Naive thymus-derived CD4-positive, alpha-beta T cell (primary cell): ENCODE results near the gene ERN2. TPM values are rescaled to one million over a fixed set of nuclear protein-coding genes. Genes with fewer than 3 reads are reported as not detected.
A peak's percentile ranks its signal among the peaks of the same experiment; 100 is the strongest.

Experiments
- ATAC-seq: fragments of 150-1000 bp; cut with Tn5 transposase; 2 replicates; pipeline ENCODE4 v1.10.0; 2021; ENCODE audit warnings: mild to moderate bottlenecking, moderate library complexity
- CTCF ChIA-PET: fragments of 350-600 bp; sonication (Branson Sonifier 250); formaldehyde crosslinking; loops from one replicate; lab custom pipeline; 2021; ENCODE audit warnings: antibody characterized with exemption; lab: Charles Lee
- POLR2A ChIA-PET: fragments of 350-600 bp; sonication (Branson Sonifier 250); formaldehyde crosslinking; loops from one replicate; lab custom pipeline; 2021; ENCODE audit warnings: antibody characterized with exemption, inconsistent platforms; lab: Charles Lee
- DNase-seq, 9 donors: peaks; one replicate each; pipeline versions ENCODE4 v3.0.0 to v3.0.0-alpha.2; 2020 to 2022; ENCODE audit warnings: mixed read lengths in 1 of 9
- H3K27ac ChIP-seq: one replicate; pipeline ENCODE4 v1.7.0; 2013; ENCODE audit warnings: mild to moderate bottlenecking, low read depth, low read length, moderate library complexity
- H3K27me3 ChIP-seq, 2 donors: one replicate each; pipeline ENCODE4 v1.7.0; 2013; ENCODE audit warnings: low read length in 2 of 2, mild to moderate bottlenecking in 2 of 2, moderate library complexity in 2 of 2; ENCODE audit not compliant: control insufficient read depth in 2 of 2, insufficient read depth in 2 of 2
- H3K36me3 ChIP-seq, 3 experiments: 1 replicate in 2 of 3; 2 replicates in 1 of 3; pipeline ENCODE4 v1.7.0; 2013; ENCODE audit warnings: low read length in 3 of 3, mild to moderate bottlenecking in 3 of 3, moderate library complexity in 1 of 3; ENCODE audit not compliant: insufficient read depth in 3 of 3, control insufficient read depth in 2 of 3
- H3K4me1 ChIP-seq, 2 donors: one replicate each; pipeline ENCODE4 v1.7.0; 2013; ENCODE audit warnings: low read length in 2 of 2, mild to moderate bottlenecking in 2 of 2, moderate library complexity in 1 of 2; ENCODE audit not compliant: control insufficient read depth in 2 of 2, insufficient read depth in 2 of 2
- H3K4me3 ChIP-seq: 2 replicates; pipeline ENCODE4 v1.7.0; 2013; ENCODE audit warnings: mild to moderate bottlenecking, low read length
- H3K9me3 ChIP-seq, 3 experiments: 1 replicate in 2 of 3; 2 replicates in 1 of 3; pipeline ENCODE4 v1.7.0; 2013; ENCODE audit warnings: low read length in 3 of 3; ENCODE audit not compliant: control insufficient read depth in 2 of 3
- H3K27ac Mint-ChIP-seq, 9 donors: one replicate each; pipeline ENCODE4 v1.8.0; 2020 to 2022; ENCODE audit warnings: mixed read lengths in 9 of 9, mild to moderate bottlenecking in 8 of 9, moderate library complexity in 5 of 9, inconsistent platforms in 2 of 9
- H3K27me3 Mint-ChIP-seq, 5 donors: one replicate each; pipeline ENCODE4 v1.8.0; 2021 to 2022; ENCODE audit warnings: mixed read lengths in 5 of 5, mild to moderate bottlenecking in 1 of 5
- H3K36me3 Mint-ChIP-seq, 5 donors: one replicate each; pipeline ENCODE4 v1.8.0; 2020 to 2022; ENCODE audit warnings: mixed read lengths in 5 of 5, mild to moderate bottlenecking in 3 of 5, inconsistent platforms in 1 of 5
- H3K4me1 Mint-ChIP-seq, 7 donors: one replicate each; pipeline ENCODE4 v1.8.0; 2020 to 2022; ENCODE audit warnings: mixed read lengths in 7 of 7, mild to moderate bottlenecking in 3 of 7, inconsistent platforms in 1 of 7
- H3K4me3 Mint-ChIP-seq, 10 donors: one replicate each; pipeline ENCODE4 v1.8.0; 2020 to 2022; ENCODE audit warnings: mild to moderate bottlenecking in 10 of 10, mixed read lengths in 10 of 10, moderate library complexity in 6 of 10, inconsistent platforms in 2 of 10
- H3K9me3 Mint-ChIP-seq, 11 donors: one replicate each; pipeline ENCODE4 v1.8.0; 2020 to 2022; ENCODE audit warnings: mixed read lengths in 11 of 11, mild to moderate bottlenecking in 4 of 11, inconsistent platforms in 1 of 11, moderate library complexity in 1 of 11
- intact Hi-C, 2 donors: fragments of 100-400 bp; cut with micrococcal nuclease; formaldehyde crosslinking; loops; one replicate each; pipeline ENCODE4 v1.15.1; 2023
- polyA plus RNA-seq, 2 donors: library from polyadenylated mRNA; unstranded; fragments of 300-500 nt; fragmentation: Illumina TruSeq; gene quantifications; one replicate each; pipeline ENCODE4 v1.2.3, GENCODE V29; 2021
- total RNA-seq, 6 experiments: library from RNA in 5 of 6; stranded (reverse) in 5 of 6; gene quantifications; 1 replicate in 5 of 6; 2 replicates in 1 of 6; pipeline ENCODE4 v1.2.3 and lab custom pipeline; 2021 to 2026

Gene ERN2
- total and polyA plus RNA-seq, 7 experiments from 2014 or later = not detected

DNA sequence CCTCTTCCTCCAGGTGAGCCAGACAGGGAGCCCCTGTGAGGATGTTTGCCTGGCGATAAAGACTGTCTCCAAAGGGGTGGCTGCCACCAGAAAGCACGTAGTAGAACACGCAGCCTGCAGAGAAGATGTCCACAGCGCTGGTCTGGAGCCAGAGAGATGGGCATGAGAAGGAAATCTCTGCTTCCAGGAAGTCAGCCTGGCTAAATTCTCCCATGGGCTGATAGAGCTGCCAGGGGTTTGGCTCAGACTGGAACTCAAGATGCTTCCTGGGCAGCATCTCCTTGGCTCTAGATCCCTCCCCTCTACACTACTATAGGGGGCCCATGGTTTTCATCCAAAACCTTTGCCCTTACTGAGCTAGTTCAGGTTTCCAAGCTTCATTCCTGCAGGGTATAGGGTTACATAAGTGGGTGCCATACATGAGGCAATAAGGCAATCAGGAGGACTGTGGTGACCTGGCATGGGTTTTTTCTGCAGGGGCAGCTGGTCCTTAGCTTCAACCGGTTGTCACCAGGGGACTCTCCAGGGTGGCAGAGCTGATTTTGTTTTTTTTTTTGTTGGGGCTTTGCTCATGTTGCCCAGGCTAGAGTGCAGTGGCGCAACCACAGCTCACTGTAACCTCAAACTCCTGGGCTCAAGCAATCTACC, 20.7 kb downstream of the ERN2 start:
- ChIA-PET POLR2A (no interaction called here), CTCF (interaction anchor here (0.6 kb wide), 1 partner anchor 46 kb away, joined by 5 read pairs; no protein-coding TSS in a partner anchor)
- H3K36me3 ChIP-seq = peaks cover 0 to 34% (median 0%) of the 10 kb centered on the region in 3 experiments

DNA sequence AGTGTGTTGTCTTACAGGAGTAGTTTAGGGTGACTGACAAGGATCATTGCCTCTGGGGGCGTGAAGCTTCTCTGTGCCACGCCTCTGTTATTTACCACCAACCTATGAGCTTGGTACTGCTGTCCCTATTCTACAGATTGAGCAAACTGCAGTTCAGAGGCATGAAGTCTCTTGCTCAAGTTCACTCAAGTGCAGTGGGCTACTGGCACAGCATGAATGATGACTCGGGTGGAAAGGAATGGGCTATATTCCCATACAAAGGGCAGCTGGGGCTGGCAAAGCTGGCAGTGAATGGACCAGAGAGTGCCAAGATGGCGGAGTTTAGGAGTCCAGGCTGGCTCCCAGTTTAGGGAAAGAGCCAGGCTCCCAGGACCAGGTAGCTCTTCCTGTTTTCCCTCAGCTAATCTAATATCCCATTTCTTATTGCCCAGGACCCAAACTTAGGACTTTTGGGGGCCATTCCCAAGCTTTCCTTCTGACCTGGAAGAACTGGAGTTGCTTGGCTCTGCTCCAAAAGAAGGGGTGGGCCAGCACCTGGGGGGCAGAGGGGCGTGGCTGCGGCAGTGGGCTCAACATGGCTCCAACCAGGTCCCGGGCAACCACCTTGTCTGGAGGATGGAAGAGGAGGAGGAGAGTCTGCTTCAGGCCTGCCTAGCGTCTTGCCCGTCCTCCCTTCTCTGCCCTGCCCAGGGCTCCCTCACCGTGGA, 21.4 kb downstream of the ERN2 start:
- Histone ChIP-seq H3K9me3 (no peaks in the 10 kb centered on the region), H3K4me3 (no peak overlapping the region), H3K27me3 (no peaks in the 10 kb centered on the region), H3K36me3 (peaks cover 0 to 41% (median 0%) of the 10 kb centered on the region in 3 experiments), H3K4me1 (no peaks in the 10 kb centered on the region), H3K27ac (no peak overlapping the region)
- intact Hi-C loops = no loop called here
- ChIA-PET CTCF (no interaction called here), POLR2A (no interaction called here)
- Mint-ChIP-seq H3K4me3 (no peak overlapping the region), H3K27me3 (no peaks in the 10 kb centered on the region), H3K4me1 (peaks cover 0 to 9% (median 0%) of the 10 kb centered on the region in 7 donors), H3K9me3 (no peaks in the 10 kb centered on the region), H3K36me3 (peaks cover 9 to 35% (median 17%) of the 10 kb centered on the region in 5 donors), H3K27ac (no peak overlapping the region)
- ATAC-seq = no peak
- DNase-seq = no peak

More for the DNA sequence above, 20.7 kb downstream of the ERN2 start:
- peaks cover 9 to 32% (median 17%) of the 10 kb centered on the region in 5 donors for H3K36me3 Mint-ChIP-seq
- H3K4me1 ChIP-seq = no peaks in the 10 kb centered on the region
- ATAC-seq (no peak), DNase-seq (no peak)
- H3K4me1 Mint-ChIP-seq = peaks cover 0 to 9% (median 0%) of the 10 kb centered on the region in 7 donors
- H3K9me3 ChIP-seq = no peaks in the 10 kb centered on the region
- intact Hi-C loops = no loop called here
- H3K4me3 Mint-ChIP-seq = no peak overlapping the region
- no peaks in the 10 kb centered on the region for H3K27me3 ChIP-seq
- H3K27ac ChIP-seq = no peak overlapping the region
- H3K27ac Mint-ChIP-seq = no peak overlapping the region
- H3K4me3 ChIP-seq = no peak overlapping the region
- no peaks in the 10 kb centered on the region for H3K27me3 Mint-ChIP-seq
- H3K9me3 Mint-ChIP-seq = no peaks in the 10 kb centered on the region

DNA sequence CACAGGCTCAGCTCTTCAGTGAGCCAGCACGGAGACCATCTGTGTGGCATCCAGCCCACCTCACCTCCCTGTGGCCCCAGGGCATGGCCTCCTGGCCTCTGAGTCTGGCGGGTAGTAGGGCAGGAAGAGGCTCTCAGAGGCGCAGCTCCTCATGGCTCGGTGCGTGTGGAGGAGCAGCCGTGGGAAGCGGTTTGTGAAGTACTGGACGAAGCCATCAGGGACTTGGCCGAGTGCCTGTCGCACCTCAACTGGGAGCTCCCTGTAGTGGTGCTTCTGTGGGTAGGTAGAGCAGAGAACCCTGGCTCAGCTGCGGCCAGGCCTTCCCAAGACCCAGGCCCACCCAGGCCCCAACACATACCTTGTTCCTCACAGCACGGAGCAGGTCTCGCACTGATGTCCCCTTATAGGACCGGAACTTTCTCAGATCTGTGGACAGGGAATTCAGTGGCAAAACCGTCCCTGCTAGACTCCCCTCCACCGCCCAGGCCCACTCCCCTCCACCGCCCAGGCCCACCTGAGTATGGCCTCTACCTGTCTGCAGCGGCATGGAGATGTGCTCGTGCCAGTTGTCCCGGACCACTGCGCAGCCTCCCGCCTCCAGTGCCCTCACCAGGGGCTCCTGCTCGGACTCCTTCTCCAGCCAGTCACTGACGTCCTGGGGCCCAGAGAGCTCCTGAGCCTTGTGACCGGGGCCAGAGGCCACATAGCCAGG, 22.1 kb downstream of the ERN2 start:
- POLR2A ChIA-PET = no interaction called here
- peaks cover 0 to 43% (median 0%) of the 10 kb centered on the region in 3 experiments for H3K36me3 ChIP-seq
- ATAC-seq (no peak), DNase-seq (no peak)
- no peak overlapping the region for H3K27ac Mint-ChIP-seq
- H3K4me3 ChIP-seq = no peak overlapping the region
- peaks cover 9 to 35% (median 17%) of the 10 kb centered on the region in 5 donors for H3K36me3 Mint-ChIP-seq
- no peak overlapping the region for H3K4me3 Mint-ChIP-seq
- no peaks in the 10 kb centered on the region for H3K4me1 ChIP-seq
- H3K27me3 Mint-ChIP-seq = no peaks in the 10 kb centered on the region
- H3K27ac ChIP-seq = no peak overlapping the region
- intact Hi-C loops = no loop called here
- no peaks in the 10 kb centered on the region for H3K9me3 Mint-ChIP-seq
- peaks cover 0 to 9% (median 0%) of the 10 kb centered on the region in 7 donors for H3K4me1 Mint-ChIP-seq
- CTCF ChIA-PET = no interaction called here
- H3K9me3 ChIP-seq = no peaks in the 10 kb centered on the region
- no peaks in the 10 kb centered on the region for H3K27me3 ChIP-seq

DNA sequence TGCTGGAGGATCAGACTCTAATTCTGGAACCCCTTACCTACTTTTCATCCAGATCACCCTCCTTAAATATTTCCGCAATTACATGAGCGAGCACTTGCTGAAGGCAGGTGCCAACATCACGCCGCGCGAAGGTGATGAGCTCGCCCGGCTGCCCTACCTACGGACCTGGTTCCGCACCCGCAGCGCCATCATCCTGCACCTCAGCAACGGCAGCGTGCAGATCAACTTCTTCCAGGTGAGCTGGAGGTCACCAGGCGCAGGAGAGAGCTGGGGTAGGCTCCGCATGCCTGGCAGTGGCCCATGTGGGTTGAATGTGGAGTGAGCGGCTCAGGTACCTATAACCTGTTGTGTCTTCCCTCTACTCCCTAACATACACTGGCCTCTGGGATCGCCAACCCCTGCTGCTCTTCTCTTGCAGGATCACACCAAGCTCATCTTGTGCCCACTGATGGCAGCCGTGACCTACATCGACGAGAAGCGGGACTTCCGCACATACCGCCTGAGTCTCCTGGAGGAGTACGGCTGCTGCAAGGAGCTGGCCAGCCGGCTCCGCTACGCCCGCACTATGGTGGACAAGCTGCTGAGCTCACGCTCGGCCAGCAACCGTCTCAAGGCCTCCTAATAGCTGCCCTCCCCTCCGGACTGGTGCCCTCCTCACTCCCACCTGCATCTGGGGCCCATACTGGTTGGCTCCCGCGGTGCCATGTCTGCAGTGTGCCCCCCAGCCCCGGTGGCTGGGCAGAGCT, 23.4 kb downstream of the ERN2 start:
- Histone ChIP-seq H3K4me1 (no peaks in the 10 kb centered on the region), H3K4me3 (no peak overlapping the region), H3K27ac (no peak overlapping the region), H3K36me3 (peaks cover 0 to 43% (median 0%) of the 10 kb centered on the region in 3 experiments), H3K9me3 (no peaks in the 10 kb centered on the region), H3K27me3 (no peaks in the 10 kb centered on the region)
- Mint-ChIP-seq H3K27ac (no peak overlapping the region), H3K4me3 (no peak overlapping the region), H3K27me3 (no peaks in the 10 kb centered on the region), H3K36me3 (peaks cover 9 to 38% (median 17%) of the 10 kb centered on the region in 5 donors), H3K4me1 (peaks cover 0 to 7% (median 0%) of the 10 kb centered on the region in 7 donors), H3K9me3 (no peaks in the 10 kb centered on the region)
- ChIA-PET POLR2A (no interaction called here), CTCF (no interaction called here)
- ATAC-seq (no peak), DNase-seq (no peak)
- intact Hi-C loops = no loop called here

DNA sequence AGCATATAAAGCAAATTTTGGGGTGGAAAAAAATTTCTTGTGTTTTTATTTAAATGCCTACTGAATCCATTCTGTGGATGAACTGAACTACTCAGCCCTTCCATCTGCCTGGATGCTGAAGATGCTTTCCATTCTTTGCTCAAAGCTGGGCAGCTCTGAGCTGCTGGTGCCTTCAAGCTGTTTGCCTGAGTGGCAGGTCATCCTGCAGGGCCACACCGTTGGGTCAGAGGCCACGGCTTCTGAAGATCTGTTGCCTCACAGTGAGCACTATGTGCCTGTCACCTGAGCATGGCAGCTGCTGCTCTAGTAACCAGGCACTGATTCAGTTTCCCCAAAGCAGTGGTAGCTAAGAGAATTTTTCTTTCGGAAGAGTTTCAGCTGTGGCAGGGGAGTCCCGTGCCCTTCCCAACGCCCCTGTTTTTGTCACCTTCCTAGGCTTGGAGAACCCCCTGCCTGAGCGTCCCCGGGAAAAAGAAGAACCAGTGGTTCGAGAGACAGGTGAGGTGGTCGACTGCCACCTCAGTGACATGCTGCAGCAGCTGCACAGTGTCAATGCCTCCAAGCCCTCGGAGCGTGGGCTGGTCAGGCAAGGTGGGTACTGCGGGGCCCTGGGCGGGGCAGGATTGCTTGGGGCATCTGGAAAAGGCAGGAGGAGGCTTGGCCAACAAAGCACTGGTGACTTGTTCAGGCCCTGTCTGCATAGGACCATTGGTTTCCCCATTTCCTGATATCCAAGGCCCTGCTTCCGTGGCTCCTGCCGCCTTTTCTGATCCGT, 25.8 kb downstream of the ERN2 start:
- DNase-seq (no peak), ATAC-seq (no peak)
- intact Hi-C loops = no loop called here
- CTCF ChIA-PET = no interaction called here
- no peak overlapping the region for H3K4me3 ChIP-seq
- H3K36me3 ChIP-seq = peaks cover 0 to 55% (median 0%) of the 10 kb centered on the region in 3 experiments
- H3K27ac ChIP-seq = no peak overlapping the region
- H3K4me3 Mint-ChIP-seq = no peak overlapping the region
- H3K9me3 Mint-ChIP-seq = no peaks in the 10 kb centered on the region
- H3K4me1 Mint-ChIP-seq = peaks cover 0 to 8% (median 0%) of the 10 kb centered on the region in 7 donors
- H3K27ac Mint-ChIP-seq = peak overlapping the region in 1 of 9 donors; percentile 19
- peaks cover 10 to 45% (median 18%) of the 10 kb centered on the region in 5 donors for H3K36me3 Mint-ChIP-seq
- no peaks in the 10 kb centered on the region for H3K4me1 ChIP-seq
- H3K9me3 ChIP-seq = no peaks in the 10 kb centered on the region
- POLR2A ChIA-PET = no interaction called here
- H3K27me3 ChIP-seq = no peaks in the 10 kb centered on the region
- no peaks in the 10 kb centered on the region for H3K27me3 Mint-ChIP-seq

DNA sequence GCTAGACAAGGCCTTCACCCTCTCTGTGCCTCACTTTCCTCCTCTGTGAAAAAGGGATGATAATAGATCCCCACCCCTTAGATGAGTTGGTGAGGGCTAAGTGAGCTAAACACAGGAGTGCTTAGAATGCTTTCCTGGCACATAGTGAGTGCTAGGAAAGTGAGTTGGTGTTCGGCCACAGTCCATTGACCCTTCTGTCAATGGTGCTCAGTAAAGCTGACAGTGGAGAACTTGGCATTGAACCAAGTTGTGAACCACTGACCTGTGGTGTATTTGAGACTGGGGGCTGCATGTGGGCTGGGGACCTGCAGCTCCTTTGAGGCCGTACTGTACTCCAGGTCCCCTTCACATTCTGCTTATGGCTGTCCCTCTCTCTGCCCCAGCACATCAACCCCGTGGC, 29.5 kb downstream of the ERN2 start:
- H3K27me3 ChIP-seq = no peaks in the 10 kb centered on the region
- CTCF ChIA-PET = no interaction called here
- no peak overlapping the region for H3K4me3 ChIP-seq
- H3K4me3 Mint-ChIP-seq = no peak overlapping the region
- no peak overlapping the region for H3K27ac ChIP-seq
- H3K27me3 Mint-ChIP-seq = peaks cover 0 to 9% (median 0%) of the 10 kb centered on the region in 5 donors
- peaks cover 6 to 10% of the 10 kb centered on the region in 2 donors for H3K4me1 ChIP-seq
- POLR2A ChIA-PET = no interaction called here
- no peaks in the 10 kb centered on the region for H3K9me3 ChIP-seq
- peaks cover 0 to 37% (median 0%) of the 10 kb centered on the region in 3 experiments for H3K36me3 ChIP-seq
- no peaks in the 10 kb centered on the region for H3K9me3 Mint-ChIP-seq
- intact Hi-C loops = no loop called here
- DNase-seq (no peak), ATAC-seq (no peak)
- peak overlapping the region in 1 of 9 donors; percentile 62 for H3K27ac Mint-ChIP-seq
- H3K4me1 Mint-ChIP-seq = peaks cover 0 to 38% (median 11%) of the 10 kb centered on the region in 7 donors
- peaks cover 8 to 39% (median 11%) of the 10 kb centered on the region in 5 donors for H3K36me3 Mint-ChIP-seq
